ENCODE results near the gene LRBA.
"Not testable (repeated sequence)": the region's sequence is repeated elsewhere in the genome, so short reads cannot be mapped to it uniquely, and the experiment has no call there.

The LRBA gene

DNA sequence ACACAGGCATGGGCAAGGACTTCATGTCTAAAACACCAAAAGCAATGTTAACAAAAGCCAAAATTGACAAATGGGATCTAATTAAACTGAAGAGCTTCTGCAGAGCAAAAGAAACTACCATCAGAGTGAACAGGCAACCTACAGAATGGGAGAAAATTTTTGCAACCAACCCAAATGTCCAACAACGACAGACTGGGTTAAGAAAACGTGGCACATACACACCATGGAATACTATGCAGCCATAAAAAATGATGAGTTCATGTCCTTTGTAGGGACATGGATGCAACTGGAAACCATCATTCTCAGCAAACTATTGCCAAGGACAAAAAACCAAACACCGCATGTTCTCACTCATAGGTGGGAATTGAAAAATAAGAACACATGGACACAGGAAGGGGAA, 507.4 kb downstream of the LRBA start:
- DNase-seq (ENCODE audit: low read depth in 2 of 2) = not testable (repeated sequence)

DNA sequence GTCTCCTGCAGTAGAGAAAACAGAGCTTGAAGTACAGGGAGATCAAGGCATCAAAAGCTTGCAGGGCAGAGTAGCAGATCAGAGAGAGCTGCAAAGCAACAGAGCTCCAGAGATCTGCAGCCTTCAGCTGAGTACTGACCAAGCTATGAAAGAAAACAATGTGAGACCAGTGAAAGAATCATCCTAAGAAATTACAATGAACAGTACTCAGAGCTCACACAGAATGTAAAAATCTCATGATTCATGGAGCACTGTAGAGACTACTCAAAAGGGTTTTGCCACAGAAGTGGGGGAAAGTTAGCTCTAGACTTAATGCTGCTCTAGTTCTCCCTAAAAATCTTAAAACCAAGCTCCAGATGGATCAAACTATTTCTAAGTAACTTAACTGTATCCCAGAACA, 513.1 kb downstream of the LRBA start:
- no peak for DNase-seq (ENCODE audit: low read depth in 2 of 2)

- DNase-seq (ENCODE audit: low read depth in 2 of 2) = no peak
Measured at GRCh38 chr4:150501009-150501727, 513.9 kb downstream of the LRBA start.

DNA sequence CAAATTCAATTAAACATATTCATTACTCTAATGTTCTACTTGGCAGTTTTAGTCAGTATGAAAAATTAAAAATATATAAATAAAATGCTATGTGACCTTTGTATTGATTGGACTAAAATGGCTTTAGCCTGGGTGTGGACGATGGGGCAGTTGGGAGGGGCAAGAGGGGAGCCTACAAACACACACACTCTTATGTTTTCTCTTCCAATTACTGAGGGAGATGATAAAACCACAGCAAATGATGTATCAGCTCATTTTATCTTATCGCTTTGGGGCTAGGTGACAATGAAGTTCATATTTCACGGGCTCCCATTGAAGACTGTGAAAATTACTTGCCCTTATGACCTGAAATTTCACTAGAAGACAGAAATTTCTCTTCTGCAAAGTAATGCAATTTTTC, 517.5 kb downstream of the LRBA start:
- DNase-seq (ENCODE audit: low read depth in 2 of 2) = no peak

DNA sequence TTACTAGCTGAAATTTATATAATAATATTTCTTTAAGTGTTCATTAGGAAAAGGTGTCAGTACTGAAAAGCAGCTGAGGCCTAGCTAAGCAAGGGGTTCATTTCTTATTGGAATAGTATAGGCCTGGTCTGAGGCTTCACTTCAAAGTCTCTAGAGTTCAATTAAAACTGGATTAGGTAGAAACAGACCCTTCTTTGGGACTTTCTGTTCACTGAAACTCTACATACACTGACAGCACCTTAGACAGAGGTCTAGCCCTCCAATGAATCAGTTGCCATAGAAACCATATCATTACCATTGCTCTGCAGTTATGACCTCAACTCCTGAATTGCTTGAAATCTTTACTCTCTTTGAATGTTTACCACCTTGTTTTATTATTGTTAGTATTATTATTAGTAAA, 519.5 kb downstream of the LRBA start:
- DNase-seq (ENCODE audit: low read depth in 2 of 2) = no peak

DNA sequence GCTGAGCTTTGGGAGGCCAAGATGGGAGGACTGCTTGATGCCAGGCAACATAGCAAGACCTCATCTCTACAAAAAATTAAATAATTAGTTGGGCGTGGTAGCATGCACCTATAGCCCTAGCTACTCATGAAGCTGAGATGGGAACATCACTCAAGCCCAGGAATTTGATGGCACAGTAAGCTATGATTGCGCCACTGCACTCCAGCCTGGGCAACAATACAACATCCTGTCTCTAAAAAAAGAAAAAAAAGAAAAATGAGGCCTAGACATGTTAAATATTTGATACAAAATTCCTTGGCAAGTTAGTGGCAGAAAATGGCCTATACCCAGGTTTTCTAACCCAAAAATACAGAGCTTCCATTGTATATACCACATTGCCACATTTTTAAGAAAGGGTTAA, 521.2 kb downstream of the LRBA start:
- DNase-seq (ENCODE audit: low read depth in 2 of 2) = no peak

- DNase-seq (ENCODE audit: low read depth in 2 of 2) = no peak
Measured at GRCh38 chr4:150491132-150492049, 523.7 kb downstream of the LRBA start.

GRCh38 chr4:150482581-150482980, 532.5 kb downstream of the LRBA start:
- no peak for DNase-seq (ENCODE audit: low read depth in 2 of 2)

GRCh38 chr4:150479657-150480056, 535.4 kb downstream of the LRBA start:
- DNase-seq (ENCODE audit: low read depth in 2 of 2) = no peak

DNA sequence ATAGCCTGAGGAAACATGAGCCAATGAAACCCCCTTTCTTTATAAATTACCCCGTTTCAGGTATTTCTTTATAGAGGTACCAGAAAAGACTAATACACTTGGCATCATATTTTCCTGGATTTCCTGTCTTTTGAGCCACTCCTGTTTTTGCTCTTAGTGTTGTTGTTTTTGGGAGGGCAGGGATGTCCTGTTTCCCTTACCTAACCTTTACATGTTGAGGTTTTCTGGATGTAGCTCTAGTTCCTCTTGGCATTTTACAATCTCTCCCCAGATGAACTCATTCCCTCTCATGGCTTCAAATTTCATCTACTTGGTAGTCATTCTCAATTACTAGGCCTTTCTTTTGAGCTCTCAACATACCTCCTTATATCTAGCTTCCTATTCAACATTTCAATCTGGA, 537.2 kb downstream of the LRBA start:
- no peak for DNase-seq (ENCODE audit: low read depth in 2 of 2)

DNA sequence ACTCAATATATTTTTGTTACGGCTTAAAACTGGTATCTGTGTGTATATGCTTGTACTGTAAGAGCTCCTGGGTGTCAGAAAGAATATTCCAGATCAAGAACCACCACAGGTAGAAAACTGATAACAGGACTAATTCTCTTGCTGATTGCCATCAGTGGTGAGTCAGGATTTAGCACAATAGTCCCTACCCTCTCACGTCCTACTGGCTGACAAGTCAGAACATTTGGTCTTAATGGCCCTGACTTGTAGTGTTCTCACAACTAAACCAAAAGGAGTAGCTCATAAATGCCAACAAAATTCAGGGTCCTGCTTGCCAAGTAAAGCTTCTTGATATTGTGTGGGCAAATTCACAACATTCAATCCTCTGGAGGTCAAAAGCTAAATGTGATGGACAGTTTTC, 538.3 kb downstream of the LRBA start:
- no peak for DNase-seq (ENCODE audit: low read depth in 2 of 2)

GRCh38 chr4:150475763-150476162, 539.3 kb downstream of the LRBA start:
- DNase-seq (ENCODE audit: low read depth in 2 of 2) = no peak

- no peak for DNase-seq (ENCODE audit: low read depth in 2 of 2)
Measured at GRCh38 chr4:150464523-150464922, 550.6 kb downstream of the LRBA start.

DNA sequence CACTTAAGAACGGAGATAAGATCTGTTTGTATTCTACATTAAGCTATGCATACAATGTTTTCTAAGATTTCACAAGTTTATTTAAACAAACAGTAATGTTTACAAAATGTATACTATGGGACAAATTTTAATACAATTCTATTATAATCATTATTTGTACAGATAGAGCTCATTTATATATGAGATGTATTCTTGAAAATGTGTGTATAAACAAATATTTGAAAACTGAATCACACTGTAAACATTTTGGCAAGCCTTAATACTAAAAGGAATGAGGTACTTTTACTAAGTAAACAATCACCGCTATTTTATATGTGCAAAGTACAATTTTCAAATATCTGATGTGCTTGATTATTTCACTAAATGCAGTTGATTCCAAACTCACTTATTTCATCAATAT, 552.3 kb downstream of the LRBA start:
- DNase-seq (ENCODE audit: low read depth in 2 of 2) = no peak

- DNase-seq (ENCODE audit: low read depth in 2 of 2) = no peak
Measured at GRCh38 chr4:150461957-150462356, 553.1 kb downstream of the LRBA start.

DNA sequence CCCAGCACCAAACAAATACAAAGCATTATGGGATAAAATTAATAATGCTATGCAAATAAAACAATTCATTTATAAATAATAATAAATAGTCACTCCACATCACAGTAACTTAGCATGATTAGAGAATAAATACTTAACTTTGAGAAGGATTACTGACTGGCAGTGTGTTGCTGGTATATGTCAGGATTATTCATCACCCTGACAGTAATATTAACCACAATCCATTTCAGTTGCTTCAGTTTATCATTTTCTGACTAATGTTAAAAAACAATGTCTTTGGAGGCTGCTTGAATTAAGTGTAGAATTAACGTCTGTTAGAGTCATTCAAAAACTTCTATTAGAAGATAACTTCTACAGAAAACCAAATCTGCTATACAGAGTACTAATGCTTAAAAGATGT, 557.3 kb downstream of the LRBA start:
- no peak for DNase-seq (ENCODE audit: low read depth in 2 of 2)

DNA sequence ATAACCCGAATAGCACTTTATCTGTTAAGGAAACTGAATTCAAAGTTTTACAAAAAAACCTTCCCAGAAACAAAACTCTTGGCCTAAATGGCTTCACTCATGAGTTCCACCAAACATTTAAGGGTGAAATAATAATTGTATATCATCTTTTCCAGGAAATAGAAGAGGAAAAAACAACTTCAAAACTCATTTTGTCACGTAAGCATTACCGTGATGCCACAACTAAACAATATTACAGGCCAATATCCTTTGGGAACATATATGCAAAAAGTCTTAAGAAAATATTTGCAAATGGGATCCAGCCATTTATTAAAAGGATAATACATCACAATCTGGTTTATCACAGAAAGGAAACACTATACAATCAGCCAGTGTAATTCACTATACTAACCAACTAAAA, 563.2 kb downstream of the LRBA start:
- DNase-seq (ENCODE audit: low read depth in 2 of 2) = no peak

GRCh38 chr4:150447356-150447755, 567.7 kb downstream of the LRBA start:
- DNase-seq (ENCODE audit: low read depth in 2 of 2) = no peak

- no peak for DNase-seq (ENCODE audit: low read depth in 2 of 2)
Measured at GRCh38 chr4:150439451-150439933, 575.6 kb downstream of the LRBA start.

DNA sequence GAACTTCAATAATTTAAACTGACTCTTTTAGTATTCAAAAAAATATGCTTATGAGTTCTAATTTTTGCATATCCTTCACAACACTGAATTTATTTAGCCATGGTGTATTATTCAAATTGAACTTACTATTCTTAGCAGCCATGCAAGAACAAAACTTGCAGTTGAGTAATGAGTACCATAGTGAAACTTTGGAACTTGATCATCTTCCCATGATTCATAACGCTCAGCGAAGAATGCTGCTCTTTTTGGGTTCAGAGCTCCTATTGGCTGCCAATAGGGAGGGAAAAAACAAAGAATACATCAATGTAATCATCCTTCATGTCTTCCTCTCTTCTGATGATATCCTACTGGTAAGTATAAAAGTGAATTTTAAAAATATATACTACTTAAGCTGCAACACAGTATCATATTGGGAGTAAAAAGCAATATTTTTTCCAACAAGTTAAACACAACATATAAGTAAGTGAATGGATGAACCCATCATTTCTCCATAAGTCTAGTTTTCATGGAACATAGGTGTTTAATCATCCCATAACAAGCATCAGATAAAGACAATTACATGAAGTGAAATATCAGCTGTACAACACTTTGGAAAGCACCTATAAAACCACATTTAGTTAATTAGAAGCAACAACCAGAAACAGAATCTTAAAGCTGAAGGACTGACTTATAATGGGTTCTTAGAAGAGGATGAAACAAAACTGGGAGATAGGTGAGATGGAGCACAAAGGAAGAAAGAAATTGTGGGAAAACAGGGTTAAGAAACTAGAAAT, 578.3 kb downstream of the LRBA start:
- no peak for DNase-seq (ENCODE audit: low read depth in 2 of 2)

- DNase-seq (ENCODE audit: low read depth in 2 of 2) = no peak
Measured at GRCh38 chr4:150431221-150431620, 583.9 kb downstream of the LRBA start.

- no peak for DNase-seq (ENCODE audit: low read depth in 2 of 2)
Measured at GRCh38 chr4:150425161-150425560, 589.9 kb downstream of the LRBA start.

Measured in stimulated activated CD8-positive, alpha-beta memory T cell treated with anti-CD3 and anti-CD28 coated beads, Interleukin-7, amount 100 ng/mL, for 4 hours (primary cell).